ENCODE measurements around the gene COPB1.

DNA sequence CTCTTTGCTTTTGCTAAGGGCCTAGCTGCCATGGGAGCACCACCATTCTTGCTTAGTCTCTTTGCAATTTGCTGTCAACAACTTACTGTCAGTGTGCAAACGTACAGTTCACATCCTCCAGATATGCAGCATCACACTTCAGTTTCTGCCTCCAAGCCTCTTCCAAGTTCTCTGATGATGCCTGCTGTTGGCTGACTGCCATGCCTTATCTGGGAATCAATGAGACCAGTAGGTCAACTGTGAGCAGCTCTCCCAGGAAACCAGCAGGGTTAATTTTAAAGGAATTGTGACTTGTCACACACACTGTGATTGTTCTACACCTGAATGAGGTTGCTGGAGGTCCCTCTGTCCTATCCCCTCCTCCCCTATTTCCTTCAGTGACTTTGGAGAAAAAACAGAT, 56.0 kb downstream of the COPB1 start:
- TF ChIP-seq, protein P1, sequence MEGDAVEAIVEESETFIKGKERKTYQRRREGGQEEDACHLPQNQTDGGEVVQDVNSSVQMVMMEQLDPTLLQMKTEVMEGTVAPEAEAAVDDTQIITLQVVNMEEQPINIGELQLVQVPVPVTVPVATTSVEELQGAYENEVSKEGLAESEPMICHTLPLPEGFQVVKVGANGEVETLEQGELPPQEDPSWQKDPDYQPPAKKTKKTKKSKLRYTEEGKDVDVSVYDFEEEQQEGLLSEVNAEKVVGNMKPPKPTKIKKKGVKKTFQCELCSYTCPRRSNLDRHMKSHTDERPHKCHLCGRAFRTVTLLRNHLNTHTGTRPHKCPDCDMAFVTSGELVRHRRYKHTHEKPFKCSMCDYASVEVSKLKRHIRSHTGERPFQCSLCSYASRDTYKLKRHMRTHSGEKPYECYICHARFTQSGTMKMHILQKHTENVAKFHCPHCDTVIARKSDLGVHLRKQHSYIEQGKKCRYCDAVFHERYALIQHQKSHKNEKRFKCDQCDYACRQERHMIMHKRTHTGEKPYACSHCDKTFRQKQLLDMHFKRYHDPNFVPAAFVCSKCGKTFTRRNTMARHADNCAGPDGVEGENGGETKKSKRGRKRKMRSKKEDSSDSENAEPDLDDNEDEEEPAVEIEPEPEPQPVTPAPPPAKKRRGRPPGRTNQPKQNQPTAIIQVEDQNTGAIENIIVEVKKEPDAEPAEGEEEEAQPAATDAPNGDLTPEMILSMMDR (IDR thresholded peaks at IDR 0.05), result no peak
- TF ChIP-seq POLR2A (IDR thresholded peaks at IDR 0.05; ENCODE audit: low read depth), result no peak
